Prostate gland (tissue), 2 donors: ENCODE measurements around the gene RABGAP1L. TPM values are rescaled to one million over a fixed set of nuclear protein-coding genes. Genes with fewer than 3 reads are reported as not detected.

Experiments used
- DNase-seq: peaks from one replicate; pipeline ENCODE4 v3.0.0-alpha.2; 2019; ENCODE audit warnings: low spot score
- H3K27ac ChIP-seq, 2 donors: fragments of 200-600 bp; sonication (generic); 2 replicates each; pipeline ENCODE4 v1.5.1; 2017 to 2019
- H3K27me3 ChIP-seq: fragments of 200-600 bp; sonication (generic); replicated peaks from 2 replicates; pipeline ENCODE4 v1.5.1; 2019; ENCODE audit not compliant: insufficient read depth
- H3K36me3 ChIP-seq, 2 donors: fragments of 200-600 bp; sonication (generic); 1 replicate in 1 of 2; 2 replicates in 1 of 2; pipeline versions ENCODE4 v1.5.1 to v1.8.1; 2017 to 2019
- H3K4me1 ChIP-seq: fragments of 200-600 bp; sonication (generic); replicated peaks from 2 replicates; pipeline ENCODE4 v1.5.1; 2019
- H3K4me3 ChIP-seq, 2 donors: fragments of 200-600 bp; sonication (generic); 2 replicates each; pipeline ENCODE4 v1.5.1; 2017 to 2019
- H3K9me3 ChIP-seq: fragments of 200-600 bp; sonication (generic); 2 replicates; pipeline ENCODE4 v1.5.1; 2017
- CTCF ChIP-seq, 4 experiments: fragments of 200-600 bp in 2 of 4; fragments of 450-650 bp in 2 of 4; sonication (generic) in 2 of 4; IDR thresholded peaks; 1 replicate in 3 of 4; 2 replicates in 1 of 4; pipeline ENCODE4 v1.5.1; 2016 to 2019; ENCODE audit warnings: antibody characterized with exemption in 4 of 4, mild to moderate bottlenecking in 2 of 4, moderate library complexity in 2 of 4
- POLR2A ChIP-seq: fragments of 450-650 bp; IDR thresholded peaks from one replicate; pipeline ENCODE4 v1.6.1; 2016; ENCODE audit warnings: antibody characterized with exemption, mild to moderate bottlenecking
- POLR2AphosphoS5 ChIP-seq: sonication (generic); formaldehyde crosslinking; IDR thresholded peaks from one replicate; pipeline ENCODE4 v1.6.1; 2017; ENCODE audit warnings: antibody characterized with exemption
- WGBS: methylation state at CpG from one replicate; pipeline ENCODE4 v1.1.5; 2018; 5-methylcytosine and 5-hydroxymethylcytosine counted together
- intact Hi-C: fragments of 100-400 bp; cut with DNase I; formaldehyde crosslinking; loops from one replicate; pipeline ENCODE4 v1.14.2; 2022
- total RNA-seq, 2 donors: library from RNA; depleted of rRNA; stranded (reverse); fragments of >200 nt; gene quantifications; one replicate each; pipeline ENCODE4 v1.1.0, GENCODE V29; 2016

Gene RABGAP1L
- total RNA-seq, 2 donors from 2014 or later, result 32.3 to 41.5 TPM

GRCh38 chr1:174197547-174197946 is 38.2 kb downstream of the RABGAP1L start:
- no peak overlapping the region for H3K27ac ChIP-seq
- DNase-seq, result no peak
- H3K9me3 ChIP-seq, result no peaks in the 10 kb centered on the region
- WGBS, result 98% methylated on average over 10 of the region's 10 CpGs
- no peaks in the 10 kb centered on the region for H3K27me3 ChIP-seq
- H3K4me3 ChIP-seq, result no peak overlapping the region
- no peaks in the 10 kb centered on the region for H3K4me1 ChIP-seq
- TF ChIP-seq POLR2AphosphoS5, result no peak
- TF ChIP-seq POLR2A, result no peak
- intact Hi-C loops, result no loop called here
- no peaks in the 10 kb centered on the region for H3K36me3 ChIP-seq

GRCh38 chr1:174198202-174198601 is 38.9 kb downstream of the RABGAP1L start:
- TF ChIP-seq POLR2A, result no peak
- no peak for TF ChIP-seq CTCF (IDR thresholded peaks at IDR 0.05)
- TF ChIP-seq POLR2AphosphoS5, result no peak
- H3K4me3 ChIP-seq, result no peak overlapping the region
- no peaks in the 10 kb centered on the region for H3K9me3 ChIP-seq
- H3K27me3 ChIP-seq, result no peaks in the 10 kb centered on the region
- H3K27ac ChIP-seq, result no peak overlapping the region
- DNase-seq, result no peak
- intact Hi-C loops, result no loop called here
- H3K4me1 ChIP-seq, result no peaks in the 10 kb centered on the region
- H3K36me3 ChIP-seq, result no peaks in the 10 kb centered on the region

- intact Hi-C loops, result no loop called here
- H3K9me3 ChIP-seq, result no peaks in the 10 kb centered on the region
- WGBS, result 38% methylated on average over 4 of the region's 4 CpGs
- H3K4me1 ChIP-seq, result no peaks in the 10 kb centered on the region
- H3K27ac ChIP-seq, result no peak overlapping the region
- no peak overlapping the region for H3K4me3 ChIP-seq
- no peaks in the 10 kb centered on the region for H3K27me3 ChIP-seq
- no peak for DNase-seq
- no peaks in the 10 kb centered on the region for H3K36me3 ChIP-seq
- TF ChIP-seq POLR2AphosphoS5 (no peak), POLR2A (no peak), CTCF (IDR thresholded peaks at IDR 0.05) (no peak)
Measured at GRCh38 chr1:174200746-174201145, 41.4 kb downstream of the RABGAP1L start.

GRCh38 chr1:174204697-174205308 is 45.5 kb downstream of the RABGAP1L start:
- no peaks in the 10 kb centered on the region for H3K36me3 ChIP-seq
- no peak for TF ChIP-seq CTCF (IDR thresholded peaks at IDR 0.05)
- no peak for TF ChIP-seq POLR2A
- no peak for TF ChIP-seq POLR2AphosphoS5
- H3K4me1 ChIP-seq, result no peaks in the 10 kb centered on the region
- H3K9me3 ChIP-seq, result no peaks in the 10 kb centered on the region
- DNase-seq, result no peak
- intact Hi-C loops, result no loop called here
- 90% methylated on average over 7 of the region's 7 CpGs for WGBS
- H3K27me3 ChIP-seq, result no peaks in the 10 kb centered on the region
- H3K4me3 ChIP-seq, result no peak overlapping the region
- H3K27ac ChIP-seq, result no peak overlapping the region

- 82% methylated on average over 5 of the region's 5 CpGs for WGBS
- no peak overlapping the region for H3K27ac ChIP-seq
- H3K36me3 ChIP-seq, result no peaks in the 10 kb centered on the region
- no peaks in the 10 kb centered on the region for H3K4me1 ChIP-seq
- intact Hi-C loops, result no loop called here
- no peaks in the 10 kb centered on the region for H3K27me3 ChIP-seq
- no peaks in the 10 kb centered on the region for H3K9me3 ChIP-seq
- DNase-seq, result no peak
- TF ChIP-seq POLR2AphosphoS5 (no peak), CTCF (IDR thresholded peaks at IDR 0.05) (no peak), POLR2A (no peak)
- H3K4me3 ChIP-seq, result no peak overlapping the region
Measured at GRCh38 chr1:174206148-174206836, 47.0 kb downstream of the RABGAP1L start.
